ENCODE data around the gene ADAMTS3.

DNA sequence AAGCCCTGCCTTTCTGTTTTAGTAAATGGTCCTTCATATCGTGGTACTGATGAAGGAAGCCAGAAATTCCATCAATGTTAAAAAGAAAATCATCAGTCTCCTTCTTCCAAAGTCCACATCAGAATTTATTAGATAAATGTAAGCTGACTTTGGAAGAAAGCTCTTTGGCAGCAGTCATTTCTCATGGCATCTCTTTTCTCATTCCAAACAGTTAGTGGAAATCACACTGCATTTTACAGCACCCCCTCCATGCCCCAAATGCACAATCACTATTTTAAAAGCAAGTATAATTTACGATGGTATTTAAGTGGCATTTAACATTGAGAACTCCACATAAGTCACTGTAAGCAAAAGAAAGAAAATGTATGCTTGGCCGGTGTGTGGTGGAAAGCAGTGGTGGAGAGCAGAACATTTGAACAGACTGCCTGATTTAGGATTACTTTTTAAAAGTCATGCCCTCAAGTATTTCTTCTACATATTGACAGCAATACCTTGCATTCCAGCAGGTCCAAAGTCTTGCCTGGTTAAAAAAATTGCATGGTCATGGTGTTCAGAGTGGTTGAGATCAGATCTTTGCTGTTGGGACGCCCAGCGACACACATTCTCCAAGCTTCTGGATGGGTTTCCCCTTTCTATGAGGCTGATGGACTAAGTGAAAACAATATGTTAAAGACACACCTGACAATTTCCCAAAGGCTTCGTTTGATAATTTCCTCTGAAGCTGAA lies 248.6 kb downstream of the ADAMTS3 start:
- TF ChIP-seq, protein P1, sequence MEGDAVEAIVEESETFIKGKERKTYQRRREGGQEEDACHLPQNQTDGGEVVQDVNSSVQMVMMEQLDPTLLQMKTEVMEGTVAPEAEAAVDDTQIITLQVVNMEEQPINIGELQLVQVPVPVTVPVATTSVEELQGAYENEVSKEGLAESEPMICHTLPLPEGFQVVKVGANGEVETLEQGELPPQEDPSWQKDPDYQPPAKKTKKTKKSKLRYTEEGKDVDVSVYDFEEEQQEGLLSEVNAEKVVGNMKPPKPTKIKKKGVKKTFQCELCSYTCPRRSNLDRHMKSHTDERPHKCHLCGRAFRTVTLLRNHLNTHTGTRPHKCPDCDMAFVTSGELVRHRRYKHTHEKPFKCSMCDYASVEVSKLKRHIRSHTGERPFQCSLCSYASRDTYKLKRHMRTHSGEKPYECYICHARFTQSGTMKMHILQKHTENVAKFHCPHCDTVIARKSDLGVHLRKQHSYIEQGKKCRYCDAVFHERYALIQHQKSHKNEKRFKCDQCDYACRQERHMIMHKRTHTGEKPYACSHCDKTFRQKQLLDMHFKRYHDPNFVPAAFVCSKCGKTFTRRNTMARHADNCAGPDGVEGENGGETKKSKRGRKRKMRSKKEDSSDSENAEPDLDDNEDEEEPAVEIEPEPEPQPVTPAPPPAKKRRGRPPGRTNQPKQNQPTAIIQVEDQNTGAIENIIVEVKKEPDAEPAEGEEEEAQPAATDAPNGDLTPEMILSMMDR (IDR thresholded peaks at IDR 0.05) = no peak
- no peak for TF ChIP-seq EZH2 (IDR thresholded peaks at IDR 0.05; ENCODE audit: borderline replicate concordance, insufficient read depth, low read depth, low read length, poor library complexity, severe bottlenecking)
